ENCODE data around the gene TEDC2. TPM values are rescaled to one million over a fixed set of nuclear protein-coding genes. Genes with fewer than 3 reads are reported as not detected.
A peak's percentile ranks its signal among the peaks of the same experiment; 100 is the strongest.

Gene TEDC2
- total and polyA plus RNA-seq, 9 of the 15 experiments (the other 6 are each of a cell fraction or from before 2014, with no cell fraction given): 0.75 to 57.0 (median 17.6) TPM

- TF ChIP-seq SIX5 (IDR thresholded peaks at IDR 0.05; ENCODE audit: borderline replicate concordance in 1 of 2, insufficient read depth in 1 of 2, low read depth in 1 of 2, low read length in 2 of 2) (no peak), ZNF12 (CRISPR knock-in tag; IDR thresholded peaks at IDR 0.05) (0 out of 2 replicates have a peak, but pooled peaks have one; percentile 16), EHMT2 (IDR thresholded peaks at IDR 0.05) (no peak), E2F4 (CRISPR knock-in tag; IDR thresholded peaks at IDR 0.05; ENCODE audit: low read depth) (no peak), POLR2A (conservative IDR thresholded peaks at IDR 0.05) (peak; percentile 85; the same call in 1 of the 2 replicates), TCF7 (IDR thresholded peaks at IDR 0.05; ENCODE audit: borderline replicate concordance) (no peak), ZFP1 (CRISPR knock-in tag; IDR thresholded peaks at IDR 0.05) (no peak), ADNP (tag; IDR thresholded peaks at IDR 0.05) (no peak), IFI16 (CRISPR knock-in tag; IDR thresholded peaks at IDR 0.05) (no peak), PTTG1 (tag; IDR thresholded peaks at IDR 0.05; ENCODE audit: low read depth) (no peak), RBM39 (optimal IDR thresholded peaks at IDR 0.05; ENCODE audit: low read depth, low read length) (no peak), FOXJ2 (tag; IDR thresholded peaks at IDR 0.05) (no peak), BRD4 (IDR thresholded peaks at IDR 0.05) (no peak), TARDBP (IDR thresholded peaks at IDR 0.05) (no peak), ELK1 (CRISPR knock-in tag; IDR thresholded peaks at IDR 0.05) (no peak), CHD7 (IDR thresholded peaks at IDR 0.05; ENCODE audit: low read depth, low read length) (no peak), RNF2 (IDR thresholded peaks at IDR 0.05) (peak; percentile 53; the same call in 1 of the 2 replicates)
Measured at GRCh38 chr16:2428784-2429033, 31.2 kb upstream of the TEDC2 start (continued).

All from K562 (cell line).